PC-3 (cell line): ENCODE measurements around the gene RAP1GAP. TPM values are rescaled to one million over a fixed set of nuclear protein-coding genes. Genes with fewer than 3 reads are reported as not detected.

Source experiments
- ATAC-seq: fragments of 200-7000 bp; cut with Tn5 transposase; 2 replicates; pipeline ENCODE4 v1.9.1; 2020; ENCODE audit warnings: mild to moderate bottlenecking, moderate library complexity
- BruUV-seq: library from RNA; stranded (reverse); fragments of 400-500 nt; replicated peaks from 2 replicates; lab custom pipeline; 2021; lab: Mats Ljungman, UMichigan
- CTCF ChIA-PET: fragments of 300-600 bp; sonication (Branson Sonifier 250); formaldehyde crosslinking; loops from one replicate; lab custom pipeline; 2022; ENCODE audit warnings: antibody characterized with exemption; lab: Charles Lee
- POLR2A ChIA-PET: fragments of 300-600 bp; sonication (Branson Sonifier 250); formaldehyde crosslinking; loops from one replicate; lab custom pipeline; 2022; ENCODE audit warnings: antibody characterized with exemption; ENCODE audit not compliant: unreplicated experiment; lab: Charles Lee
- DNase-seq: peaks from one replicate; pipeline ENCODE4 v3.0.0-alpha.2; 2015
- H2AFZ ChIP-seq: fragments of 300-600 bp; sonication (generic); 2 replicates; pipeline ENCODE4 v1.6.0; 2016; ENCODE audit warnings: antibody characterized with exemption, low read length
- H3F3A ChIP-seq: fragments of 300-600 bp; sonication (generic); one replicate; pipeline ENCODE4 v1.6.0; 2017; ENCODE audit warnings: antibody characterized with exemption, low read length, control low read depth, mild to moderate bottlenecking; ENCODE audit not compliant: unreplicated experiment
- H3K27ac ChIP-seq: fragments of 300-600 bp; sonication (generic); 2 replicates; pipeline ENCODE4 v1.5.1; 2016; ENCODE audit warnings: mild to moderate bottlenecking, low read length
- H3K27me3 ChIP-seq: fragments of 300-600 bp; sonication (generic); 2 replicates; pipeline ENCODE4 v1.6.1; 2016; ENCODE audit warnings: low read length, mixed read lengths
- H3K36me3 ChIP-seq: fragments of 300-600 bp; sonication (generic); 2 replicates; pipeline ENCODE4 v1.6.1; 2016; ENCODE audit warnings: low read depth, mixed run types, low read length, mixed read lengths
- H3K4me1 ChIP-seq: fragments of 300-600 bp; sonication (generic); 2 replicates; pipeline ENCODE4 v1.5.1; 2016; ENCODE audit warnings: low read length; ENCODE audit not compliant: insufficient read depth
- H3K4me2 ChIP-seq: fragments of 300-600 bp; sonication (generic); 2 replicates; pipeline ENCODE4 v1.6.0; 2016; ENCODE audit warnings: low read length
- H3K4me3 ChIP-seq: fragments of 300-600 bp; sonication (generic); 2 replicates; pipeline ENCODE4 v1.5.1; 2016; ENCODE audit warnings: mild to moderate bottlenecking, low read length, mixed read lengths
- H3K79me2 ChIP-seq: fragments of 300-600 bp; sonication (generic); 2 replicates; pipeline ENCODE4 v1.6.1; 2017; ENCODE audit warnings: low read length, mixed read lengths
- H3K9ac ChIP-seq: fragments of 300-600 bp; sonication (generic); 2 replicates; pipeline ENCODE4 v1.6.0; 2016; ENCODE audit warnings: mild to moderate bottlenecking, low read length
- H3K9me2 ChIP-seq: fragments of 300-600 bp; sonication (generic); replicated peaks from 2 replicates; pipeline ENCODE4 v1.6.1; 2016; ENCODE audit warnings: mixed run types, low read length, mixed read lengths
- H3K9me3 ChIP-seq: fragments of 300-600 bp; sonication (generic); 2 replicates; pipeline ENCODE4 v1.6.1; 2016; ENCODE audit warnings: low read length, mixed read lengths
- H4K20me1 ChIP-seq: fragments of 300-600 bp; sonication (generic); 2 replicates; pipeline ENCODE4 v1.6.1; 2016; ENCODE audit warnings: low read length, mixed read lengths
- CTCF ChIP-seq: fragments of 300-600 bp; sonication (generic); conservative IDR thresholded peaks from 2 replicates; pipeline ENCODE4 v1.5.1; 2017; ENCODE audit warnings: antibody characterized with exemption, low read depth, mild to moderate bottlenecking, low read length
- EZH2 ChIP-seq: fragments of 300-600 bp; sonication (generic); IDR thresholded peaks from one replicate; pipeline ENCODE4 v1.6.1; 2017; ENCODE audit warnings: antibody characterized with exemption, mild to moderate bottlenecking, low read length; ENCODE audit not compliant: unreplicated experiment
- EZH2phosphoT487 ChIP-seq: fragments of 300-600 bp; sonication (generic); IDR thresholded peaks from 2 replicates; pipeline ENCODE4 v1.6.1; 2018; ENCODE audit warnings: mild to moderate bottlenecking, antibody characterized with exemption, low read length, borderline replicate concordance
- intact Hi-C: fragments of 100-400 bp; cut with micrococcal nuclease; formaldehyde crosslinking; loops from 2 replicates; pipeline ENCODE4 v1.9.0; 2023
- total RNA-seq: library from RNA; depleted of rRNA; stranded (reverse); fragments of >200 nt; gene quantifications from 2 replicates; pipeline ENCODE4 v1.2.3, GENCODE V29; 2014

Gene RAP1GAP
- total RNA-seq, 1 experiment from 2014 or later, result 12.1 TPM

DNA sequence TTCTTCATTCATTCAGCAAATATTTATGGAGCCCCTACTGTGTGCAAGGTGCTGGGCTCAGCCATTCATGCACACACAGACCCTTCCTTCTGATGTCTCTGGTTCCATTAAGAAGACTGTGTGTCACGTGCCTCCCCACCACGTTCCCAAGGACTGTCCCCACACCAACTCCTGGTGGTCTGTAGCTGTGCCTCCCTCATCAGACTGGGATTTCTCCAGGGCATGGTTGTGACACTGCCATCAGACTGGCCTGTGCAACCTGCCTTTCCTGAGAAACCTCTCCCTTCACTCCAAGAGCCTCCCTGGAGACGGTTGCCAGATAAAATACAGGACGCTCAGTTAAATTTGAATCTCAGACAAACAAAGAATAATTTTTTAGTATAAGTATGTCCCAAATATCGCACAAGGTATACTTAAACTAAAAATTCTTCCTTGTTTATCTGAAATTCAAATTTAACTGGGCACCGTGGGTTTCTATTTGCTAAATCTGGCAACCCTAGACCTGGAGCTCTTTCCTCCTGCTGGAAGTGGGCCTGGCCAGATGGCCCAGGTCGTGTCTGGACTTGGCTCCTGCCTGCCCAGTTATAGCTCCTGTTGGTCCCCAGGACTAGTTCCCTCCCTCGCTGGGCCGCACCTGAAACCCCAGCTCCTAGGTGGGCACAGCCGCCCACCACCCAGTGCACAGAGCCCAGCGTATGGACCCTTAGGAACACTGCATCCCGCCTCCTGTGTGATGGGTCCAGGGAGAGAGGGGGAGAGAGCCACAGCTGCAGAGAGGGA, 76.9 kb downstream of the RAP1GAP start:
- no peak overlapping the region for H3K9ac ChIP-seq
- no peak overlapping the region for H2AFZ ChIP-seq
- no peak for TF ChIP-seq CTCF
- TF ChIP-seq EZH2phosphoT487, result no peak
- no peak for TF ChIP-seq EZH2
- no peaks in the 10 kb centered on the region for H3F3A ChIP-seq
- BruUV-seq, result no TSS peak
- H3K4me3 ChIP-seq, result no peak overlapping the region
- no peaks in the 10 kb centered on the region for H3K9me3 ChIP-seq
- intact Hi-C loops, result loop anchor here (10.0 kb wide), 1 partner anchor 63 kb away; no protein-coding TSS in a partner anchor
- no peaks in the 10 kb centered on the region for H3K79me2 ChIP-seq
- no peaks in the 10 kb centered on the region for H3K9me2 ChIP-seq
- no peak overlapping the region for H3K27ac ChIP-seq
- no peak for ATAC-seq
- H3K4me2 ChIP-seq, result no peak overlapping the region
- no peaks in the 10 kb centered on the region for H3K36me3 ChIP-seq
- H4K20me1 ChIP-seq, result no peaks in the 10 kb centered on the region
- no peak for DNase-seq
- ChIA-PET POLR2A (no interaction called here), CTCF (no interaction called here)
- H3K27me3 ChIP-seq, result no peaks in the 10 kb centered on the region
- peaks cover 2% of the 10 kb centered on the region; the same call in 1 of the 2 replicates for H3K4me1 ChIP-seq

GRCh38 chr1:21590934-21591333, 78.2 kb downstream of the RAP1GAP start:
- H3K27me3 ChIP-seq, result no peaks in the 10 kb centered on the region
- POLR2A ChIA-PET, result no interaction called here
- no peak overlapping the region for H3K4me3 ChIP-seq
- H3K9ac ChIP-seq, result no peak overlapping the region
- H3K4me1 ChIP-seq, result peaks cover 14% of the 10 kb centered on the region
- intact Hi-C loops, result loop anchor here (10.0 kb wide), 1 partner anchor 64 kb away; no protein-coding TSS in a partner anchor
- H2AFZ ChIP-seq, result no peak overlapping the region
- no peak overlapping the region for H3K27ac ChIP-seq
- H4K20me1 ChIP-seq, result no peaks in the 10 kb centered on the region
- no peaks in the 10 kb centered on the region for H3K36me3 ChIP-seq
- CTCF ChIA-PET, result interaction anchor here (0.6 kb wide), 1 partner anchor 63 kb away, joined by 9 read pairs; no protein-coding TSS in a partner anchor
- DNase-seq (no peak), ATAC-seq (no peak)
- H3K9me3 ChIP-seq, result no peaks in the 10 kb centered on the region
- TF ChIP-seq EZH2phosphoT487 (no peak), CTCF (no peak), EZH2 (no peak)
- H3K9me2 ChIP-seq, result no peaks in the 10 kb centered on the region
- H3K79me2 ChIP-seq, result no peaks in the 10 kb centered on the region
- no peaks in the 10 kb centered on the region for H3F3A ChIP-seq
- BruUV-seq, result no TSS peak
- no peak overlapping the region for H3K4me2 ChIP-seq
